HPDE6-E6E7 (cell line): Measurements from ENCODE around the gene TIGD2.
"Not testable (repeated sequence)": the region's sequence is repeated elsewhere in the genome, so short reads cannot be mapped to it uniquely, and the experiment has no call there.

Experiments used
- DNase-seq: peaks from one replicate; pipeline ENCODE4 v3.0.0; 2011; ENCODE audit warnings: missing footprints; ENCODE audit errors: extremely low spot score

The TIGD2 gene

DNA sequence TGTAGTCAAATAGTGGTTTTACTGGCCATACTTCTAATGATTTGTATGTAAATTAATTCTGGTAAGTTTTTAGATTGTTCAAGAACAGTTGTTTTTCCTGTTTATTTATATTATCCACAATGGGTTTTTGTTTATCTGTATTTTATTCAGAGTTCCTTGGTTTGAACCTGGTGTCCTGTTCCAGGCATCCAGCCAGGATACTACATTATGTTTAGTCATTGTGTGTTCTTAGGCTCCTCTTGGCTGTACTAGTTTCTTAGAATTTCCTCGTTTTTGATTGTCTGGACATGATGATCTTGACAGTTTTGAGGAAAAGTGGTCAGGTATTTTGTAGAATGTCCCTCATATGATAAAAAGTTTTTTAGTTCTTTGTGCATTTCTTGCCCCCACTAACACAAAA is 7.8 kb downstream of the TIGD2 start:
- no peak for DNase-seq

DNA sequence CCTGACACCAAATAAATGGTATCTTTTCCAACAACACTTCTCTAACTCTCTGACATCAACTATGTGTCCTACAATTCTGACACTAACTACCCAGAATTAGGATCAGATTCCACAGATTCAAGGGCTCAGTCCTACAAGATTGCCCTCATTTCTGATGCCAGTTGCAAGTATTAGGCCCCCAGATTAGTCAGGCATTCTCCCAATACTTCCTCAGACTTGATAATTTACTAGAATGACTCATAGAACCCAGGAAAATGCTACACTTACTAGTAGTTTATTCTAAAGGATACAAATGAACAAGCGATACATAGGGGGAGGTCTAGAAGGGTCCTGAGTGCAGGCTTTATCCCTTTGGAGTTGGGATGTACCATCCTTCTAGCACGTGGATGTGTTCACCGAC is 8.5 kb downstream of the TIGD2 start:
- no peak for DNase-seq

DNA sequence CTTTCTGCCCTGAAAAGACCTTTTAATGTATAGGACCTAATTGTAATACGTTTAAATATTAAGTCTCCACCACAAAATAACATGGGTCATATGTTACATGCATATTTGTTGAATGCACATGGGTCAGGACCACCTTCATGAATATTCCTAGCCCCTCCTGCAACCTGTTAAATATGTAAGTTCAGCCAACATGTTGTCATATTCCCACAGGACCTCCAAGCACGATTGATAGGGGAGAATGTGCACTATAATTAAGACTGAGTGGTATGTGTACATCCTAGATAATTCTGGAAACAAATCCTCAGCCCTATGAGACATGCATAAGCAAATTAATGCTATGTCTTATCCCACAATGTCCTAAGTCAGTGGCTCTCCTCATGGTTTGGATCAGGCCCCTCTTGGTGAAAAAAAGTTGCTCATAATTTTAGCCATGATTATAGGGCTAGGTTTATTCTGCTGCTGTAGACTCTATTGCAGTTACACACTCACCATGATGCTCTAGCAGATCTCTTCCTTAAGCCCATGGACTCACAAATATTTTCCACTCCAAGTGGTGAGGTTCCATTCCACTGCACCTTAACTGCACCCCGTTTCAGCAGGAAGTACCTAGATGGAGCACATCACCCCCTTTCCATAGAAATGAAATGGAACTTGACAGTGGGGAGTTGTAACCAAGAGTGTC is 10.2 kb downstream of the TIGD2 start:
- no peak for DNase-seq

DNA sequence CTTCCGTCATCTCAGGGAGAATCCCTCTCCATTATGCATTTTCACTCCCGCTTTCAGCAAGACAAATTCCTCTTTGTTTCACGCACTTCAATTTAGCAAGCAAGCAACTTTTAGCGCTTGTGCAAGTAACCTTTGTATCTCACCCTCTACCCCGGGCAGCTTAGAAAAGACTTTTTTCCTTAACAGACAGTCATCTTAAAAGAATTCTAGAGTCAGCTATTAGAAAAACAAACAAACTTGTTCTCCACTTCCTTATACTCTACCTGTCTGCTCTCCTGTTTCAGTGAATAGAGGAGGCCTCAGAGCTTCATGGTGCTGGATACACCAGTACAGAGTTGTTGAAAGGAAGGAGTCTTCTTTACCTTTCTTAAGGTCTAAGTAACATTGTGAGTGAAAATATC is 12.1 kb downstream of the TIGD2 start:
- peak; percentile 58 for DNase-seq

GRCh38 chr4:89125901-89126782 is 14.8 kb downstream of the TIGD2 start:
- DNase-seq = no peak

DNA sequence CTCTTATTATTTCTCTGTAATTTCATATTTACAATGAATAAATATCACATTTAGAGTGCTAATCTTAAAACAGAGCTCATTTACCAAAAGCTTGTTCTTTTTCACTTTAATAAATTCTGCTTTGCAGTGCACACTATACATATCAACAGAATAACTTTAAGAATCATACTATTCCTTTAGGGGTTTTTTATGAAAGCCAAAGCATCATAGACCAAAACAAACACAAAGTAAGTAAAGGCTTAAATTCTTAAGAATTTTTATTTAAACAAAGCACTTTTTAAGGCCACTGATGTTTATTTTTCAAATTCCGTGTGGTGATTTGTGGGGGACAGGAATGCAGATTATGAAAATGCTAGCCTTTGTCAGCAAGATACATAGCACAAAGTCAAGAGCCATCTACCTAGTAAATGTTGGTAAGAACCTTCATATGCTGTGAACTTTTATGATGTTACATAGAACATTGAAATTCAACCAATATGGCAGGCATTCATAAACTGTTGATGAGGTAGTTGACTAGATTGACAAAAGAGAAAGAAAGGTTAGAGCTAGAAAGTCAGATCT is 17.8 kb downstream of the TIGD2 start:
- DNase-seq = no peak

DNA sequence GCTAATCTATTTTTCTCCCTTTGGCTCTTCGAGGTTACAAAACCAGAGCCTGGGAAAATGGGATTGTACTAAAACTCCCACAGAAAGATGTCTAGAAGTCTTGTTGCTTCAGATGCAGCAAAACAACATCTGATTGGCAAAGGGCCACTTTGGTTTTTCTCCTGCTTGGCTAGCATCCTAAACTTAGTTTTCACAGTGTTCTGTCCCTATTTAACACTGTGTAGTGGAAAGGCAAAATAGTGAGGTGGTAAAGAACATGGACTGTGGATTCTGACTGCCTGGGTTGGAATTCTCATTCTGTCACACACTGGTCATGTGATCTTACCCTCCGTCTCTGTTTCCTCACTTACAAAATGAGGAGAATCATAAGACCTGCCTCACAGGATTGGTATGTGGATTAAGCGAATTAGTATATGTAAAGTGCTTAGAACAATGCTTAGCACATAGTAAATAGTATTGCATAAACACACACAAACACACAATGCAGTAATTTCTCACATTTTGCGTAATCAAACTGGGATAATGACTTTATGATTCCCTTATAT is 23.5 kb downstream of the TIGD2 start:
- no peak for DNase-seq

DNA sequence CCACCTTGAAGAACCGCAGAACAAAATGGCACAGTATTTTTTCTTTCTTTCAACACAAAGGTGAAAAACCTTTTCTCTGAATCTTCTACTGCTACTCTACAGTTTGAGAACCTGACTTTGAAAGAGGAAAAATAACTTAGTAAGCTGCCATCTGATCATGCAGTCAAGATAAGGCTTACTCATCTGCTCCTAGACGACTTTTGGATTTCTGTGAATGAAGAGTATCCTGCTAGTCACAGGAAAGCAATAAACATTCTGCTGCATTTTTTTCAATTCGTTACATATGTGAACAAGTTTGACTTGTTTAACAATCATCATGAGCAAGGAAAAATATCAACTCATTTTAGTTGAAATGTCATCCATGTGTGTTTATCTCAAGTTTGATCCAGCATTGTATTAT is 25.2 kb downstream of the TIGD2 start:
- no peak for DNase-seq

DNA sequence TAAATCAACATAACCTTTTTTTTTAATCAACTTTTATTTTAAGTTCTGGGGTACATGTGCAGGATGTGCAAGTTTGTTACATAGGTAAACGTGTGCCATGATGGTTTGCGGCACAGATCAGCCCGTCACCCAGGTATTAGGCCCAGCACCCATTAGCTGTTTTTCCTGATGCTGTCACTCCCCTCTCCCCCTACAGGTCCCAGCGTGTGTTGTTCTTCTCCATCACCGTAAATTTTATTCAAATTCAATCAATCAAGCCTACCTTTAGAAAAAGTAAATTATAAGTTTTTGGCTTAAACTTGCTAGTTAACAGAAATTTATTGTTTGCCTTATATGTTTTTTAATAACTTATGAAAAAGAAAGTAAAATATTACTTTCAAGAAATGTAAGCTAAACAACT is 25.9 kb downstream of the TIGD2 start:
- no peak for DNase-seq

- no peak for DNase-seq
Observed at GRCh38 chr4:89137695-89138094, 26.4 kb downstream of the TIGD2 start.

- no peak for DNase-seq
Observed at GRCh38 chr4:89140168-89140759, 28.9 kb downstream of the TIGD2 start.

GRCh38 chr4:89142691-89143669 is 31.6 kb downstream of the TIGD2 start:
- no peak for DNase-seq

GRCh38 chr4:89144652-89145051 is 33.3 kb downstream of the TIGD2 start:
- DNase-seq = not testable (repeated sequence)

GRCh38 chr4:89146196-89146595 is 34.9 kb downstream of the TIGD2 start:
- DNase-seq = no peak

DNA sequence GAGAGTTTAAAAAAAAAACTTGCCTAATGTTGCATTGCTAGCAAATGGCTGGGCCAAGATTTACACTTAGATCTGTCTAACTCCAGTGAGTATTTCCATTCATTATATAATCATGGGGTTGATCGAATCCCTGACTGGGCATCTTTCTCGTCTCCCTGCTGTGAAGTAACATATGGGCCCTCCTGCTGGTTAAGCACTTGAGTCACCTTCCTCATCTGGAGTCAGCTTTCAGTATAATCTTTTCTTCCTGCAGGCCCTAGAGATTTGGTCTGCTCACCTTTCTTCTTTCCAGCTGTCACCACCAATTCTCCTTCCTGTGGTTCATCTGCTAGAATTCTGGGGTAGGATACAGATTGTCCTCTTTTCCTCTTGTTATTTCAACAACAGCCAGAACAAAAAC is 41.6 kb downstream of the TIGD2 start:
- DNase-seq = no peak

- no peak for DNase-seq
Observed at GRCh38 chr4:89156174-89156914, 45.0 kb downstream of the TIGD2 start.

DNA sequence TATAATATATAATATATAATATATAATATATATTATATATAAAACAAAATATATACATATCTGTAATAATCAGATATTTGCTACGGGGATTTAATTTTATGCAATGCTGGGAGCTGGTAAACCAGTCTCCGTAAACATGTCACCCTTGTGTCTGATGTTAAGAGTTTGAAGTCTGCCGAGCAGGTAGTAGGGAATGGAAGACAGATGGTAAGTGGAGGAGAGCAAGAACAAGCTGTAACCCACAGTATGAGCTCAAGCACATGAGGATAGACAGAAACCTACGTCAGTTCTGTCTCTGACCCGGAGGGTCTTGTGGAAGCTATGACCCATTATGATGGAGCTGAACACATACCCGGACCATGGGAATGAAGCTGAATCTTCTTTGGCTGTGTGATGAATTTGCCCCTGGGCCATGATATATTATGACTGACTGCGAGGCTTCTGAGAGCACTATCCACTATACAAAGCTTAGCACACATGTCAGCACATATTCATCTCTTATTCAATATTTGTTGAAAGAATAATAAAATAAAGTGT is 46.2 kb downstream of the TIGD2 start:
- no peak for DNase-seq

DNA sequence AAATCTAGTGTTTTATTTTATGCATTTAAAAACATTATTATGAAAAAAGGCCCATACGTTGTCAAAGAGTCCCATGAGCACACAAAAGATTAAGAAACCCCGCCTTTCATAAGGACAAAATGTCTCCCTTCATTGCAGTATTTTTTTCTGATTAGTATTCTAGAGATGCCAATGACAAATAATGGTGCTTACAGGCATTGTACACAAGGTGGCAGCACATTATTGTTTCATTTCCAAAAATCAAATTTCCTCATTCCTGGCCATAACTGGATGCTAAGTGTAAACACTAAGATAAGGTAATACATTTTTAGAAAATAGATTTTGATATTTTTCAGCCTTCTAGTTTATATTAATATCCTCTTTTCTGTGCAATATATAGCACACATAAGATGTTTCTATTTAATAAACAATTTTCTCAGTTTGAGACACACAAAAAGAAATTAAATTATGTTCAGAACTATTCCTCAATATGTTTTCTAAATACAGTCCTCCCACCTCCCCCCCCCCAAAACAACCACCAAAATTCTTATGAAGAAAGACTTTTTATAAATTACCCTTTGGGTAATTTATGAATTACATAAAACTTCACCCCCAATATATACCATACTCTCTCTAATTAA is 47.7 kb downstream of the TIGD2 start:
- DNase-seq = peak; percentile 19

GRCh38 chr4:89160806-89161205 is 49.5 kb downstream of the TIGD2 start:
- no peak for DNase-seq

DNA sequence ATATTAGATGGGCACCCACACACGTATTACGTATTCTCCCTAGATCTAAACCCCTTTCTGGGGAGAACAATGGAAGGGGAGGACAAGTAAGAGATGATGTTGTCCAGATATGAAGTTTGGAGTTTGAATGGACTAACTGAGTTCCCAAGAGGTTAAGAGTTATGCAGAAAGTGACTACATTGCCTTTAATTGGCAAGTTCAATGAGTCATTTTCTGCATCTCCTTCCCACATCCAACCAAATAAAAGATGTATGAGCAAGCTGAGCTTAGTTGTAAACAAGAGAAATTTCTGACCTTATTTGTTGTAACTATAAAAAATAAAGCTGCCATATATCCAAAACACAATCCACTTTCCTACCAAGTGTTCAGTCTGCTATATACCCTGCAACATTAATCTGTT is 50.5 kb downstream of the TIGD2 start:
- no peak for DNase-seq
